SK-N-SH (cell line): Measurements from ENCODE around the gene HNRNPH1. TPM values are rescaled to one million over a fixed set of nuclear protein-coding genes. Genes with fewer than 3 reads are reported as not detected.

ENCODE experiments used
- CTCF ChIA-PET: fragments of 300-600, 350-600 bp; formaldehyde crosslinking; extraction: SDS; loops from one replicate; lab custom pipeline; 2021; lab: Yijun Ruan, JAX
- POLR2A ChIA-PET: fragments of 350-600 bp; sonication (Branson Sonifier 250); formaldehyde crosslinking; extraction: SDS; loops from one replicate; lab custom pipeline; 2020; ENCODE audit warnings: antibody characterized with exemption, inconsistent platforms; lab: Yijun Ruan, JAX
- DNase-seq: peaks from one replicate; pipeline ENCODE4 v3.0.0; 2012
- H2AFZ ChIP-seq: fragments of 200-600 bp; sonication (generic); 2 replicates; pipeline ENCODE4 v1.8.1; 2016; ENCODE audit warnings: antibody characterized with exemption, mild to moderate bottlenecking, low read depth
- H3F3A ChIP-seq: fragments of 200-600 bp; sonication (generic); replicated peaks from 2 replicates; pipeline ENCODE3; 2016; ENCODE audit warnings: antibody characterized with exemption, mild to moderate bottlenecking; ENCODE audit not compliant: insufficient read depth
- H3K27ac ChIP-seq, 2 experiments: fragments of 200-500 bp in 1 of 2; fragments of 200-600 bp in 1 of 2; sonication (Bioruptor generic) in 1 of 2; sonication (generic), shearing (Covaris generic) in 1 of 2; 2 replicates each; pipeline versions ENCODE4 v1.5.1 to v1.6.1; 2014 to 2016; ENCODE audit warnings: low read depth in 2 of 2, inconsistent platforms in 1 of 2, low read length in 1 of 2, mild to moderate bottlenecking in 1 of 2, mixed read lengths in 1 of 2
- H3K27me3 ChIP-seq: fragments of 200-600 bp; sonication (generic), shearing (Covaris generic); 2 replicates; pipeline ENCODE4 v1.6.1; 2016; ENCODE audit warnings: mixed run types; ENCODE audit not compliant: insufficient read depth
- H3K36me3 ChIP-seq, 2 experiments: fragments of 200-500 bp in 1 of 2; fragments of 200-600 bp in 1 of 2; sonication (Bioruptor generic) in 1 of 2; sonication (generic) in 1 of 2; replicated peaks in 1 of 2; 2 replicates each; pipeline versions ENCODE3 to v1.5.1; 2014 to 2016; ENCODE audit warnings: low read length in 1 of 2, mild to moderate bottlenecking in 1 of 2; ENCODE audit not compliant: insufficient read depth in 2 of 2, control insufficient read depth in 1 of 2
- H3K4me1 ChIP-seq, 2 experiments: fragments of 200-500 bp in 1 of 2; fragments of 200-600 bp in 1 of 2; sonication (Bioruptor generic) in 1 of 2; sonication (generic), shearing (Covaris generic) in 1 of 2; 2 replicates each; pipeline versions ENCODE4 v1.5.1 to v1.6.1; 2014 to 2016; ENCODE audit warnings: low read depth in 1 of 2, low read length in 1 of 2, mixed run types in 1 of 2; ENCODE audit not compliant: insufficient read depth in 2 of 2, control insufficient read depth in 1 of 2
- H3K4me2 ChIP-seq: fragments of 200-600 bp; sonication (generic), shearing (Covaris generic); 2 replicates; pipeline ENCODE4 v1.6.1; 2017; ENCODE audit warnings: mixed run types
- H3K4me3 ChIP-seq, 2 experiments: fragments of 200-500 bp in 1 of 2; fragments of 200-600 bp in 1 of 2; sonication (Bioruptor generic) in 1 of 2; sonication (generic), shearing (Covaris generic) in 1 of 2; 2 replicates each; pipeline versions ENCODE4 v1.5.1 to v1.8.1; 2014 to 2016; ENCODE audit warnings: low read depth in 2 of 2, inconsistent platforms in 1 of 2, low read length in 1 of 2, mild to moderate bottlenecking in 1 of 2, mixed read lengths in 1 of 2, moderate library complexity in 1 of 2
- H3K79me2 ChIP-seq: fragments of 200-600 bp; sonication (generic); 2 replicates; pipeline ENCODE4 v1.8.1; 2017; ENCODE audit warnings: mild to moderate bottlenecking; ENCODE audit not compliant: insufficient read depth
- H3K9ac ChIP-seq: fragments of 200-600 bp; sonication (generic); 2 replicates; pipeline ENCODE4 v1.6.1; 2017; ENCODE audit warnings: mixed run types
- H3K9me2 ChIP-seq: fragments of 200-600 bp; sonication (generic); 2 replicates; pipeline ENCODE4 v1.6.1; 2017; ENCODE audit warnings: mixed run types
- H3K9me3 ChIP-seq: fragments of 200-600 bp; sonication (generic); 2 replicates; pipeline ENCODE4 v1.6.1; 2017; ENCODE audit warnings: mixed run types, mild to moderate bottlenecking, moderate library complexity
- H4K20me1 ChIP-seq: fragments of 200-600 bp; sonication (generic); 2 replicates; pipeline ENCODE4 v1.6.1; 2017; ENCODE audit warnings: mild to moderate bottlenecking, mixed run types; ENCODE audit not compliant: insufficient read depth
- CHD2 ChIP-seq: fragments of 150-350 bp; IDR thresholded peaks from 2 replicates; pipeline ENCODE4 v1.6.1; 2018; ENCODE audit warnings: low read length; ENCODE audit not compliant: partially characterized antibody
- GABPA ChIP-seq: IDR thresholded peaks from 2 replicates; pipeline ENCODE4 v1.4.0; 2012; ENCODE audit warnings: low read depth, mild to moderate bottlenecking
- MEF2A ChIP-seq: IDR thresholded peaks from 2 replicates; pipeline ENCODE4 v1.4.0; 2012; ENCODE audit warnings: low read depth, borderline replicate concordance
- MXI1 ChIP-seq: IDR thresholded peaks from 2 replicates; pipeline ENCODE4 v1.6.1; 2012; ENCODE audit warnings: mild to moderate bottlenecking, low read depth, low read length, improper control_type of control experiment
- NFIC ChIP-seq: IDR thresholded peaks from 2 replicates; pipeline ENCODE4 v1.4.0; 2012; ENCODE audit warnings: borderline replicate concordance
- NRF1 ChIP-seq: IDR thresholded peaks from 2 replicates; pipeline ENCODE4 v1.6.1; 2012; ENCODE audit warnings: low read depth, mild to moderate bottlenecking, low read length
- POLR2AphosphoS5 ChIP-seq: IDR thresholded peaks from 2 replicates; pipeline ENCODE4 v1.6.1; 2012; ENCODE audit warnings: low read depth, low read length
- RCOR1 ChIP-seq: fragments of 150-350 bp; IDR thresholded peaks from 2 replicates; pipeline ENCODE4 v1.6.1; 2017; ENCODE audit warnings: antibody characterized with exemption, low read length
- SIN3A ChIP-seq: IDR thresholded peaks from 2 replicates; pipeline ENCODE4 v1.6.1; 2012; ENCODE audit warnings: low read depth, mild to moderate bottlenecking, low read length, moderate library complexity, borderline replicate concordance
- SMC3 ChIP-seq: IDR thresholded peaks from 2 replicates; pipeline ENCODE4 v1.6.1; 2012; ENCODE audit warnings: low read depth, low read length, improper control_type of control experiment
- TAF1 ChIP-seq: IDR thresholded peaks from 2 replicates; pipeline ENCODE4 v1.6.1; 2012; ENCODE audit warnings: low read depth, mild to moderate bottlenecking, low read length, moderate library complexity, borderline replicate concordance
- TCF12 ChIP-seq: IDR thresholded peaks from 2 replicates; pipeline ENCODE4 v1.4.0; 2012
- YY1 ChIP-seq: IDR thresholded peaks from 2 replicates; pipeline ENCODE4 v1.4.0; 2012; ENCODE audit warnings: low read depth, mild to moderate bottlenecking
- WGBS: methylation state at CpG from one replicate; pipeline ENCODE4 v1.1.6; 2017; ENCODE audit warnings: low lambda C conversion rate; 5-methylcytosine and 5-hydroxymethylcytosine counted together
- polyA plus RNA-seq, 3 experiments: library from polyadenylated mRNA; depleted of rRNA; stranded (reverse); fragments of >200 nt; gene quantifications; 2 replicates each; pipeline ENCODE4 v1.2.3, GENCODE V29; 2012
- TF ChIP-seq, protein P1 (sequence below): IDR thresholded peaks from 2 replicates; pipeline ENCODE4 v1.6.1; 2012; ENCODE audit warnings: mild to moderate bottlenecking, low read depth, low read length, moderate library complexity
- TF ChIP-seq, protein P2 (sequence below): IDR thresholded peaks from 2 replicates; pipeline ENCODE4 v1.4.0; 2012; ENCODE audit warnings: low read depth
- TF ChIP-seq, protein P3 (sequence below): IDR thresholded peaks from 2 replicates; pipeline ENCODE4; 2012

The HNRNPH1 gene, protein sequence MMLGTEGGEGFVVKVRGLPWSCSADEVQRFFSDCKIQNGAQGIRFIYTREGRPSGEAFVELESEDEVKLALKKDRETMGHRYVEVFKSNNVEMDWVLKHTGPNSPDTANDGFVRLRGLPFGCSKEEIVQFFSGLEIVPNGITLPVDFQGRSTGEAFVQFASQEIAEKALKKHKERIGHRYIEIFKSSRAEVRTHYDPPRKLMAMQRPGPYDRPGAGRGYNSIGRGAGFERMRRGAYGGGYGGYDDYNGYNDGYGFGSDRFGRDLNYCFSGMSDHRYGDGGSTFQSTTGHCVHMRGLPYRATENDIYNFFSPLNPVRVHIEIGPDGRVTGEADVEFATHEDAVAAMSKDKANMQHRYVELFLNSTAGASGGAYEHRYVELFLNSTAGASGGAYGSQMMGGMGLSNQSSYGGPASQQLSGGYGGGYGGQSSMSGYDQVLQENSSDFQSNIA
- polyA plus RNA-seq (2012; rRNA removed): 192 and 197 TPM in 2 replicates
- polyA plus RNA-seq (2012; cell fraction: cytosol; rRNA removed): 150 and 183 TPM in 2 replicates
- polyA plus RNA-seq (2012; cell fraction: nucleus; rRNA removed): 420 and 667 TPM in 2 replicates

DNA sequence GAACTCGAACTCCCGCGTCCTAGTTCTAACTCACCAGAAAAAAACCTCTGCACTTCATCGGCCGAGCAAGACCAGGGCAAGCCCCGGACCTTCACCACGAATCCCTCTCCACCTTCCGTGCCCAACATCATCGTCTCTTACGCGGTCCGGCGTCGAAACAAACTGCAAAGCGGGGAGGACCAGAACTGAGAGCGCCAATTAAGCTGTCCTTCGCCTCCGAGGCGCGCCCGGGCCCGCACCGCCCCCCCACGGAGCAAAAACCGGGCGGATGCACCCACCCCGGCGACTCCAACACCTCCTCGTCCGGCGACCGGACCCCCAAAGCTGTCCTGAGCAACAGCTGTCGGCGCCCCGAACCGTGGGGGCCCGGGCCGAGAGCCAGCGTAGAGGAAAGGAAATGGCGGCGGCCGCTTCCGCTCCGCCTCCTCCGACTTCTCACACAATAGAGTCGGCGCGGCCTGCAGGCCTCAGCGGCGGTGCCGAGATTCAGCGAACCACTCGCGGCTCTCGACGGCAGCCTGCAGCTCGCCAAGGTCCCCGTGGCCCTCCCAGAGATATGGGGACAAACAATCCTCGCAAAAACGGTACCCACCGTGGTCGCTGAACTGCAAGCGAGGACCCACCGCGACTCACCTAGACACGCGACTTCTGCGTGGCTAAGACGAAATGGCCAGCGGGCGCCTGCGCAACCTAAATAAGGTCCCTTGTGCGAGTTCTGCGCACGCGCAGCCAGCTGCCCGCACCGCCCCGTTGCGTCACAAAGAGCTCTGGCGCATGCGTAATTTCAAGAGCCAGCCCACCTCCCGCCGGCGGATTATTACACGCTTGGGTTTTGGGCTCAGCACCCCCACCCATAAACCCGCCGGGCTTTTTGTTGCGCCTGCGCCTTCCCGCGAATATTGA is at the start of gene HNRNPH1:
Gene HNRNPH1, minus strand, starts transcription at position 669 of the 903 bp plus-strand sequence. Its CDS starts 538 bp downstream, at position 131.
- Histone ChIP-seq H3K4me3 (peak within 1 kb of the TSS; percentile 97 to 98), H3K27me3 (no peaks in the 10 kb centered on the region), H3K9ac (peak within 1 kb of the TSS; percentile 100), H3K9me2 (no peaks in the 10 kb centered on the region), H3K36me3 (peaks cover 40 to 47% of the 10 kb centered on the region in 2 experiments), H3K4me2 (peak within 1 kb of the TSS; percentile 97), H4K20me1 (peaks cover 49% of the 10 kb centered on the region), H3K4me1 (peaks cover 18 to 28% of the 10 kb centered on the region in 2 experiments; a peak in 3 of 4 replicates), H2AFZ (peak within 1 kb of the TSS; percentile 93), H3F3A (peaks cover 33% of the 10 kb centered on the region), H3K27ac (peak within 1 kb of the TSS; percentile 96 to 97), H3K79me2 (peaks cover 57% of the 10 kb centered on the region), H3K9me3 (no peaks in the 10 kb centered on the region)
- DNase-seq: peak; percentile 99
- WGBS: 0% methylated on average over 10 of the region's 92 CpGs
- ChIA-PET POLR2A (interaction anchor here (0.5 to 2.8 kb wide), 23 partner anchors 10 to 1391 kb away, joined by 3 to 34 read pairs (median 4); partner anchors contain the start of genes CBY3, MAML1, PHYKPL and RUFY1), CTCF (interaction anchor here (1.0 to 3.3 kb wide), 8 partner anchors 9 to 109 kb away, joined by 3 to 11 read pairs (median 6); partner anchors contain the start of gene MAML1)
- TF ChIP-seq RCOR1 (0 out of 2 replicates have a peak, but pooled peaks have one; percentile 13), NFIC (peak; percentile 34), CHD2 (no peak), SMC3 (no peak), MXI1 (peak; percentile 80), GABPA (peak; percentile 55; the same call in 1 of the 2 replicates), TCF12 (no peak), SIN3A (peak; percentile 83; the same call in 1 of the 2 replicates), TAF1 (peak; percentile 94), YY1 (peak; percentile 80), POLR2AphosphoS5 (peak; percentile 100), NRF1 (peak; percentile 98), MEF2A (no peak)
- TF ChIP-seq, protein P1, sequence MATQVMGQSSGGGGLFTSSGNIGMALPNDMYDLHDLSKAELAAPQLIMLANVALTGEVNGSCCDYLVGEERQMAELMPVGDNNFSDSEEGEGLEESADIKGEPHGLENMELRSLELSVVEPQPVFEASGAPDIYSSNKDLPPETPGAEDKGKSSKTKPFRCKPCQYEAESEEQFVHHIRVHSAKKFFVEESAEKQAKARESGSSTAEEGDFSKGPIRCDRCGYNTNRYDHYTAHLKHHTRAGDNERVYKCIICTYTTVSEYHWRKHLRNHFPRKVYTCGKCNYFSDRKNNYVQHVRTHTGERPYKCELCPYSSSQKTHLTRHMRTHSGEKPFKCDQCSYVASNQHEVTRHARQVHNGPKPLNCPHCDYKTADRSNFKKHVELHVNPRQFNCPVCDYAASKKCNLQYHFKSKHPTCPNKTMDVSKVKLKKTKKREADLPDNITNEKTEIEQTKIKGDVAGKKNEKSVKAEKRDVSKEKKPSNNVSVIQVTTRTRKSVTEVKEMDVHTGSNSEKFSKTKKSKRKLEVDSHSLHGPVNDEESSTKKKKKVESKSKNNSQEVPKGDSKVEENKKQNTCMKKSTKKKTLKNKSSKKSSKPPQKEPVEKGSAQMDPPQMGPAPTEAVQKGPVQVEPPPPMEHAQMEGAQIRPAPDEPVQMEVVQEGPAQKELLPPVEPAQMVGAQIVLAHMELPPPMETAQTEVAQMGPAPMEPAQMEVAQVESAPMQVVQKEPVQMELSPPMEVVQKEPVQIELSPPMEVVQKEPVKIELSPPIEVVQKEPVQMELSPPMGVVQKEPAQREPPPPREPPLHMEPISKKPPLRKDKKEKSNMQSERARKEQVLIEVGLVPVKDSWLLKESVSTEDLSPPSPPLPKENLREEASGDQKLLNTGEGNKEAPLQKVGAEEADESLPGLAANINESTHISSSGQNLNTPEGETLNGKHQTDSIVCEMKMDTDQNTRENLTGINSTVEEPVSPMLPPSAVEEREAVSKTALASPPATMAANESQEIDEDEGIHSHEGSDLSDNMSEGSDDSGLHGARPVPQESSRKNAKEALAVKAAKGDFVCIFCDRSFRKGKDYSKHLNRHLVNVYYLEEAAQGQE: peak; percentile 48; the same call in 1 of the 2 replicates
- TF ChIP-seq, protein P2, sequence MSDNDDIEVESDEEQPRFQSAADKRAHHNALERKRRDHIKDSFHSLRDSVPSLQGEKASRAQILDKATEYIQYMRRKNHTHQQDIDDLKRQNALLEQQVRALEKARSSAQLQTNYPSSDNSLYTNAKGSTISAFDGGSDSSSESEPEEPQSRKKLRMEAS: peak; percentile 84
- TF ChIP-seq, protein P3, sequence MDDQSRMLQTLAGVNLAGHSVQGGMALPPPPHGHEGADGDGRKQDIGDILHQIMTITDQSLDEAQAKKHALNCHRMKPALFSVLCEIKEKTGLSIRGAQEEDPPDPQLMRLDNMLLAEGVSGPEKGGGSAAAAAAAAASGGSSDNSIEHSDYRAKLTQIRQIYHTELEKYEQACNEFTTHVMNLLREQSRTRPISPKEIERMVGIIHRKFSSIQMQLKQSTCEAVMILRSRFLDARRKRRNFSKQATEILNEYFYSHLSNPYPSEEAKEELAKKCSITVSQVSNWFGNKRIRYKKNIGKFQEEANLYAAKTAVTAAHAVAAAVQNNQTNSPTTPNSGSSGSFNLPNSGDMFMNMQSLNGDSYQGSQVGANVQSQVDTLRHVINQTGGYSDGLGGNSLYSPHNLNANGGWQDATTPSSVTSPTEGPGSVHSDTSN: peak; percentile 11; the same call in 1 of the 2 replicates
